H1 (cell line): ENCODE results near the gene TP53. TPM values are rescaled to one million over a fixed set of nuclear protein-coding genes. Genes with fewer than 3 reads are reported as not detected.

ENCODE experiments used
- CTCF ChIA-PET: fragments of 300-600 bp; sonication (Branson Sonifier 250); formaldehyde crosslinking; loops from one replicate; lab custom pipeline; 2021; ENCODE audit not compliant: partially characterized antibody; lab: Charles Lee
- POLR2A ChIA-PET: fragments of 300-600 bp; sonication (Branson Sonifier 250); formaldehyde crosslinking; loops from one replicate; lab custom pipeline; 2021; ENCODE audit warnings: inconsistent platforms; ENCODE audit not compliant: partially characterized antibody; lab: Charles Lee
- DNase-seq, 2 experiments: peaks; one replicate each; pipeline versions ENCODE4 v3.0.0 to v3.0.0-alpha.2; 2010 to 2022; ENCODE audit warnings: low spot score in 2 of 2, low read depth in 1 of 2, mixed read lengths in 1 of 2
- FAIRE-seq: peaks from 2 replicates; lab custom pipeline; 2011; peaks lifted over from hg19 to GRCh38; lab: Jason Lieb, UNC
- H2AFZ ChIP-seq: 2 replicates; pipeline ENCODE4 v1.8.1; 2012; ENCODE audit warnings: low read length, inconsistent platforms
- H2AK5ac ChIP-seq: 2 replicates; pipeline ENCODE4 v1.6.1; 2013; ENCODE audit warnings: low read depth, low read length
- H2BK120ac ChIP-seq: replicated peaks from 2 replicates; pipeline ENCODE3; 2013; ENCODE audit warnings: low read depth, low read length, inconsistent platforms
- H2BK12ac ChIP-seq: 2 replicates; pipeline ENCODE4 v1.6.1; 2013; ENCODE audit warnings: low read depth, low read length
- H2BK15ac ChIP-seq: 2 replicates; pipeline ENCODE4 v1.6.1; 2013; ENCODE audit warnings: low read length
- H2BK20ac ChIP-seq: 2 replicates; pipeline ENCODE4 v1.6.1; 2013; ENCODE audit warnings: low read length
- H2BK5ac ChIP-seq: 2 replicates; pipeline ENCODE4 v1.6.1; 2013; ENCODE audit warnings: low read depth, low read length
- H3K14ac ChIP-seq: 2 replicates; pipeline ENCODE4 v1.6.1; 2013; ENCODE audit warnings: inconsistent platforms; ENCODE audit not compliant: insufficient read length
- H3K18ac ChIP-seq: 2 replicates; pipeline ENCODE4 v1.6.1; 2013; ENCODE audit warnings: low read length; ENCODE audit errors: extremely low read depth
- H3K23ac ChIP-seq: 2 replicates; pipeline ENCODE4 v1.6.1; 2013; ENCODE audit warnings: inconsistent platforms; ENCODE audit not compliant: insufficient read length
- H3K23me2 ChIP-seq: 2 replicates; pipeline ENCODE4 v1.6.1; 2013; ENCODE audit warnings: low read depth, low read length
- H3K27ac ChIP-seq: 2 replicates; pipeline ENCODE4 v1.6.1; 2011; ENCODE audit warnings: low read depth, low read length, inconsistent platforms
- H3K27me3 ChIP-seq, 4 experiments: replicated peaks in 1 of 4; 1 replicate in 1 of 4; 2 replicates in 3 of 4; pipeline versions ENCODE4 v1.6.1 to v1.8.1; 2011 to 2013; ENCODE audit warnings: low read length in 3 of 4, mild to moderate bottlenecking in 3 of 4, inconsistent platforms in 2 of 4, mixed read lengths in 2 of 4, moderate library complexity in 1 of 4; ENCODE audit not compliant: control insufficient read depth in 3 of 4, insufficient read depth in 3 of 4; ENCODE audit errors: extremely low read depth in 1 of 4
- H3K36me3 ChIP-seq, 4 experiments: 2 replicates each; pipeline versions ENCODE4 v1.6.1 to v1.8.1; 2011 to 2013; ENCODE audit warnings: mild to moderate bottlenecking in 4 of 4, low read length in 3 of 4, moderate library complexity in 2 of 4, control low read depth in 1 of 4, inconsistent platforms in 1 of 4; ENCODE audit not compliant: insufficient read depth in 4 of 4, control insufficient read depth in 2 of 4
- H3K4ac ChIP-seq: replicated peaks from 2 replicates; pipeline ENCODE3; 2013; ENCODE audit warnings: low read length, low read depth, mixed read lengths, inconsistent platforms; ENCODE audit not compliant: insufficient read length
- H3K4me1 ChIP-seq, 4 experiments: replicated peaks in 1 of 4; 1 replicate in 1 of 4; 2 replicates in 3 of 4; pipeline versions ENCODE4 v1.6.1 to v1.8.1; 2011 to 2013; ENCODE audit warnings: low read length in 3 of 4, inconsistent platforms in 2 of 4, mixed read lengths in 1 of 4; ENCODE audit not compliant: insufficient read depth in 4 of 4, control insufficient read depth in 3 of 4
- H3K4me2 ChIP-seq, 2 experiments: 2 replicates each; pipeline versions ENCODE4 v1.6.1 to v1.8.1; 2011 to 2013; ENCODE audit warnings: low read depth in 2 of 2, low read length in 2 of 2, control low read depth in 1 of 2, inconsistent platforms in 1 of 2, mild to moderate bottlenecking in 1 of 2; ENCODE audit not compliant: insufficient read depth in 1 of 2
- H3K4me3 ChIP-seq, 4 experiments: fragments of 200-600, 300-600 bp in 1 of 4; sonication (generic), shearing (Covaris generic), sonication (Bioruptor Twin) in 1 of 4; 2 replicates each; pipeline versions ENCODE4 v1.5.1 to v1.8.1; 2011 to 2016; ENCODE audit warnings: low read length in 4 of 4, low read depth in 3 of 4, control low read depth in 2 of 4, inconsistent platforms in 2 of 4, mild to moderate bottlenecking in 2 of 4, mixed read lengths in 1 of 4, moderate library complexity in 1 of 4; ENCODE audit not compliant: insufficient read depth in 2 of 4; ENCODE audit errors: extremely low read depth in 1 of 4
- H3K56ac ChIP-seq: replicated peaks from 2 replicates; pipeline ENCODE3; 2013; ENCODE audit warnings: low read depth, mild to moderate bottlenecking, mixed read lengths, low read length, inconsistent platforms; ENCODE audit not compliant: insufficient read length
- H3K79me1 ChIP-seq: 2 replicates; pipeline ENCODE4 v1.6.1; 2013; ENCODE audit warnings: low read depth, low read length, control low read depth
- H3K79me2 ChIP-seq, 2 experiments: 2 replicates each; pipeline versions ENCODE4 v1.6.1 to v1.8.1; 2012 to 2013; ENCODE audit warnings: low read length in 2 of 2, mild to moderate bottlenecking in 2 of 2, inconsistent platforms in 1 of 2; ENCODE audit not compliant: insufficient read depth in 2 of 2, control insufficient read depth in 1 of 2
- H3K9ac ChIP-seq, 4 experiments: replicated peaks in 1 of 4; 1 replicate in 1 of 4; 2 replicates in 3 of 4; pipeline versions ENCODE4 v1.6.1 to v1.8.1; 2011 to 2013; ENCODE audit warnings: low read depth in 3 of 4, low read length in 3 of 4, control low read depth in 2 of 4, mild to moderate bottlenecking in 2 of 4, moderate library complexity in 2 of 4, inconsistent platforms in 1 of 4; ENCODE audit errors: extremely low read depth in 1 of 4
- H3K9me3 ChIP-seq, 2 experiments: 2 replicates each; pipeline versions ENCODE4 v1.6.1 to v1.8.1; 2012 to 2013; ENCODE audit warnings: mild to moderate bottlenecking in 2 of 2, moderate library complexity in 2 of 2, control low read depth in 1 of 2, inconsistent platforms in 1 of 2, low read depth in 1 of 2, low read length in 1 of 2, mixed read lengths in 1 of 2; ENCODE audit not compliant: insufficient read depth in 2 of 2
- H4K20me1 ChIP-seq, 2 experiments: replicated peaks in 1 of 2; 2 replicates each; pipeline versions ENCODE3 to v1.8.1; 2011 to 2013; ENCODE audit warnings: inconsistent platforms in 2 of 2, low read length in 2 of 2, mild to moderate bottlenecking in 1 of 2; ENCODE audit not compliant: insufficient read depth in 2 of 2, control insufficient read depth in 1 of 2
- H4K5ac ChIP-seq: 2 replicates; pipeline ENCODE4 v1.6.1; 2013; ENCODE audit warnings: low read length, low read depth, mixed read lengths, inconsistent platforms; ENCODE audit not compliant: insufficient read length
- H4K8ac ChIP-seq: 2 replicates; pipeline ENCODE4 v1.8.0; 2013; ENCODE audit warnings: mild to moderate bottlenecking, moderate library complexity, low read length, inconsistent platforms; ENCODE audit not compliant: insufficient read depth; ENCODE audit errors: extremely low read depth
- H4K91ac ChIP-seq: replicated peaks from 2 replicates; pipeline ENCODE3; 2013; ENCODE audit warnings: low read length, mixed read lengths, inconsistent platforms; ENCODE audit not compliant: insufficient read length
- POLR2A ChIP-seq, 2 experiments: IDR thresholded peaks; 1 replicate in 1 of 2; 2 replicates in 1 of 2; pipeline ENCODE4 v1.6.1; 2011; ENCODE audit warnings: low read depth in 2 of 2, low read length in 2 of 2, mild to moderate bottlenecking in 2 of 2; ENCODE audit errors: control extremely low read depth in 1 of 2
- WGBS, 2 experiments: shearing (Covaris generic) in 1 of 2; methylation state at CpG; one replicate each; pipeline versions ENCODE4 v1.1.6 to v1.1.7; 2013 to 2015; ENCODE audit warnings: low lambda C conversion rate in 2 of 2, mixed read lengths in 2 of 2, inconsistent platforms in 1 of 2, low coverage in 1 of 2, missing lambda C conversion rate in 1 of 2; ENCODE audit not compliant: insufficient replicate concordance in 2 of 2, insufficient coverage in 1 of 2, insufficient read length in 1 of 2; ENCODE audit errors: extremely low coverage in 1 of 2, missing lambda C conversion rate in 1 of 2; 5-methylcytosine and 5-hydroxymethylcytosine counted together
- polyA plus RNA-seq, 7 experiments: library from polyadenylated mRNA; depleted of rRNA in 3 of 7; stranded (reverse) in 5 of 7; unstranded in 2 of 7; fragments of >200 nt in 5 of 7; fragments of 200-250 nt in 2 of 7; gene quantifications; 1 replicate in 5 of 7; 2 replicates in 1 of 7; 4 replicates in 1 of 7; pipeline versions ENCODE4 v1.2.1 to v1.2.3, GENCODE V29; 2011 to 2013; ENCODE audit warnings: missing spikeins in 2 of 7, mixed read lengths in 2 of 7
- total RNA-seq: library from RNA; stranded (reverse); fragmentation: NEBNext Ultra II Directional; extraction: Animal tissue kit (Norgen Biotek cat#: 25700); gene quantifications from 2 replicates; pipeline ENCODE4 v1.2.1, GENCODE V29; 2021

The TP53 gene
- total and polyA plus RNA-seq, 2 of the 8 experiments (the other 6 are each of a cell fraction or from before 2014, with no cell fraction given) = 143 to 198 TPM

DNA sequence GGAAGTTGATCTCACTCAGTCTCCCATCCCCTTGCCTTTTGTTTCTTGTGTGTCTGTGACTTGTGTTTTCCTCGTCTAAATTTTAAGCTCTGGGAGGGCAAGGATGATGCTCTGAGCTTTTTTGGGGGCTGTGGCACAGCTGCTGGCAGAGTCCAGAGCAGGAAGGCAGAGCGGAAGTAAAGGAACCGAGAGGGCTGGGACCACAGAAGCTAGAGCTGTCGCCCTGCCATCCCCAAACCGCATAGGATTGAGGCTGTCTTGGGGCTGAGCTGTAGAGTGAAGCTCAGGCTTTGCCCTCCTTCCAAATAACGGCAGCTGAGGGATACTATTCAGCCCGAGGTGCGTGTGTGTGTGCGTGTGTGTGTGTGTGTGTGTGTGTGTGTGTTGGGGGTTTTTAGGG lies 26.5 kb upstream of the TP53 start:
- Histone ChIP-seq H3K9me3 (no peaks in the 10 kb centered on the region), H2BK120ac (no peak overlapping the region), H3K56ac (no peak overlapping the region), H3K23me2 (peaks cover 9% of the 10 kb centered on the region), H2AFZ (no peak overlapping the region), H2BK15ac (no peak overlapping the region; the same call in 1 of the 2 replicates), H3K4ac (no peak overlapping the region), H3K14ac (no peak overlapping the region), H2BK12ac (peak overlapping the region; percentile 60; the same call in 1 of the 2 replicates), H2AK5ac (0 out of 2 replicates have a peak overlapping the region, but pooled peaks have one; percentile 70), H3K27ac (no peak overlapping the region), H2BK20ac (peak overlapping the region; percentile 82; the same call in 1 of the 2 replicates), H3K9ac (no peak overlapping the region), H3K23ac (no peak overlapping the region), H4K20me1 (no peaks in the 10 kb centered on the region), H3K18ac (no peak overlapping the region), H3K4me1 (peaks cover 6 to 27% (median 18%) of the 10 kb centered on the region in 4 experiments), H4K5ac (no peak overlapping the region), H2BK5ac (0 out of 2 replicates have a peak overlapping the region, but pooled peaks have one; percentile 60), H3K4me2 (no peak overlapping the region)
- ChIA-PET CTCF (interaction anchor here (0.8 to 10.1 kb wide), 5 partner anchors 9 to 80 kb away, joined by 3 to 86 read pairs (median 5); partner anchors contain the start of genes SHBG, TP53 and WRAP53), POLR2A (interaction anchor here (0.6 to 8.8 kb wide), 7 partner anchors 9 to 1409 kb away, joined by 3 to 88 read pairs (median 5); partner anchors contain the start of genes ATP1B2, EFNB3, SOX15 and TP53)
- WGBS, 2 experiments = 68% methylated on average over 8 of the region's 9 CpGs; no CpG with 5 or more reads in 1 of the 2 experiments
- no peak for FAIRE-seq
- TF ChIP-seq POLR2A (IDR thresholded peaks at IDR 0.05; ENCODE audit: control extremely low read depth in 1 of 2, low read depth in 2 of 2, low read length in 2 of 2) = no peak
- TF ChIP-seq, all 59 proteins: peak for 0
- no peaks in the 10 kb centered on the region; the same call in 1 of the 2 replicates for H3K79me1 ChIP-seq
- H4K8ac ChIP-seq = no peak overlapping the region; the same call in 1 of the 2 replicates
- H3K36me3 ChIP-seq = no peaks in the 10 kb centered on the region
- peaks cover 0 to 16% (median 5%) of the 10 kb centered on the region in 4 experiments; a peak in 3 of 7 replicates for H3K27me3 ChIP-seq
- no peak overlapping the region for H4K91ac ChIP-seq
- H3K79me2 ChIP-seq = no peaks in the 10 kb centered on the region
- H3K4me3 ChIP-seq = no peak overlapping the region
- DNase-seq = no peak
